ENCODE results near the gene SLC16A10. TPM values are rescaled to one million over a fixed set of nuclear protein-coding genes. Genes with fewer than 3 reads are reported as not detected.
A peak's percentile ranks its signal among the peaks of the same experiment; 100 is the strongest.
"Not testable (repeated sequence)": the region's sequence is repeated elsewhere in the genome, so short reads cannot be mapped to it uniquely, and the experiment has no call there.

Gene SLC16A10
- total RNA-seq, 1 experiment from 2014 or later = 2.6 TPM

- DNase-seq (ENCODE audit: low spot score) = no peak
Measured at GRCh38 chr6:111184827-111185532, 97.7 kb downstream of the SLC16A10 start.

GRCh38 chr6:111185954-111186353, 98.7 kb downstream of the SLC16A10 start:
- DNase-seq (ENCODE audit: low spot score) = no peak

- DNase-seq (ENCODE audit: low spot score) = no peak
Measured at GRCh38 chr6:111187874-111188273, 100.6 kb downstream of the SLC16A10 start.

GRCh38 chr6:111189666-111190210, 102.4 kb downstream of the SLC16A10 start:
- not testable (repeated sequence) for DNase-seq (ENCODE audit: low spot score)

GRCh38 chr6:111190637-111191036, 103.3 kb downstream of the SLC16A10 start:
- no peak for DNase-seq (ENCODE audit: low spot score)

GRCh38 chr6:111191136-111191535, 103.8 kb downstream of the SLC16A10 start:
- not testable (repeated sequence) for DNase-seq (ENCODE audit: low spot score)

GRCh38 chr6:111192911-111193555, 105.7 kb downstream of the SLC16A10 start:
- no peak for DNase-seq (ENCODE audit: low spot score)

GRCh38 chr6:111195656-111196055, 108.4 kb downstream of the SLC16A10 start:
- no peak for DNase-seq (ENCODE audit: low spot score)

- DNase-seq (ENCODE audit: low spot score) = no peak
Measured at GRCh38 chr6:111198841-111199240, 111.5 kb downstream of the SLC16A10 start.

- DNase-seq (ENCODE audit: low spot score) = no peak
Measured at GRCh38 chr6:111199935-111200334, 112.6 kb downstream of the SLC16A10 start.

GRCh38 chr6:111200350-111201243, 113.3 kb downstream of the SLC16A10 start:
- DNase-seq (ENCODE audit: low spot score) = no peak

- no peak for DNase-seq (ENCODE audit: low spot score)
Measured at GRCh38 chr6:111201244-111201554, 113.9 kb downstream of the SLC16A10 start.

GRCh38 chr6:111201764-111202163, 114.5 kb downstream of the SLC16A10 start:
- DNase-seq (ENCODE audit: low spot score) = no peak

GRCh38 chr6:111203539-111203938, 116.2 kb downstream of the SLC16A10 start:
- not testable (repeated sequence) for DNase-seq (ENCODE audit: low spot score)

GRCh38 chr6:111204305-111204704, 117.0 kb downstream of the SLC16A10 start:
- DNase-seq (ENCODE audit: low spot score) = no peak

GRCh38 chr6:111204881-111205280, 117.6 kb downstream of the SLC16A10 start:
- DNase-seq (ENCODE audit: low spot score) = no peak

GRCh38 chr6:111205502-111205901, 118.2 kb downstream of the SLC16A10 start:
- DNase-seq (ENCODE audit: low spot score) = no peak

GRCh38 chr6:111207141-111207858, 120.0 kb downstream of the SLC16A10 start:
- DNase-seq (ENCODE audit: low spot score) = no peak

GRCh38 chr6:111208933-111209332, 121.6 kb downstream of the SLC16A10 start:
- DNase-seq (ENCODE audit: low spot score) = no peak

- peak; percentile 53 for DNase-seq (ENCODE audit: low spot score)
Measured at GRCh38 chr6:111210194-111210728, 123.0 kb downstream of the SLC16A10 start.

GRCh38 chr6:111211411-111212030, 124.2 kb downstream of the SLC16A10 start:
- DNase-seq (ENCODE audit: low spot score) = no peak

Measured in A172 (cell line).